Measurements from ENCODE around the gene ARSJ.
A peak's percentile ranks its signal among the peaks of the same experiment; 100 is the strongest.

ARSJ gene

GRCh38 chr4:113885291-113885690 lies 94.2 kb downstream of the ARSJ start:
- no peak for DNase-seq

- no peak for DNase-seq
Measured at GRCh38 chr4:113884655-113885054, 94.8 kb downstream of the ARSJ start.

GRCh38 chr4:113882668-113883067 lies 96.8 kb downstream of the ARSJ start:
- no peak for DNase-seq

DNA sequence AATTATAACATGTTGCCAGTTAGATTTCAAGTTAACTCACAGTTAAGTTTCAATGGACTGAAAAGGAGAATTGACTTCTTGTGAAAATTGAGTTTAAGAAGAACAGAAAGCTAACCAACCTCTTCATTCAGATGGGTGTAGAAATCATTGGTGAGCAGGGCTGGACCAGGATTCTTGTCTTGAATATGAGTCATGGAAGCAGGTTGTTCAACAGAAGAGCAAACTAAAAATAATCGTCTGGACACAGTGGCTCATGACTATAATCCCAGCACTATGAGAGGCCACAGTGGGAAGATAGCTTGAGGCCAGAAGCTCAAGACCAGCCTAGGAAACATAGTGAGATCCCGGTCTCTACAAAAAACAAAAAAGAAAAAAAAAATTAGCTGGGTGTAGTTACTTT lies 98.2 kb downstream of the ARSJ start:
- no peak for DNase-seq

- DNase-seq: no peak
Measured at GRCh38 chr4:113880240-113881028, 99.0 kb downstream of the ARSJ start.

DNA sequence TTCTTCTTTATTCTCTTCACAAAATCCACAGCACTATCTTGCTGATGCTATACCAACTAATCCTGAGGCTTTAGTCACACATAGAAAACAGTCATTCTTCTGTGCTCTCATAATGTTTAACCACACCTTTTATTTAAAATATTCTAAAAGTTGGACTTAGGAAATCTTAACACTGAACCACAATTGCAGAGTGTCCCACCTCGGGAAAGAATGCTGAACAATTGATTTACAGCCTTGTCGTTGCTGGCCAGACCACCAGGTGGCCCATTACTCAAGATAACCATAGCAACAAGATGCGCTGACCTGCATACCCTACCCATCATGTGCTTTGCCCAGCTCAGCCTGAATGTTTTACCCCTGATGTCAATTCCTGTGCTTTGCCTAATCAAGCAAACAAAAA lies 100.8 kb downstream of the ARSJ start:
- DNase-seq: no peak

GRCh38 chr4:113874480-113874879 lies 105.0 kb downstream of the ARSJ start:
- DNase-seq: no peak

- DNase-seq: no peak
Measured at GRCh38 chr4:113873508-113873907, 105.9 kb downstream of the ARSJ start.

GRCh38 chr4:113872426-113873260 lies 106.8 kb downstream of the ARSJ start:
- DNase-seq: no peak

GRCh38 chr4:113871080-113871479 lies 108.4 kb downstream of the ARSJ start:
- no peak for DNase-seq

- DNase-seq: peak; percentile 35
Measured at GRCh38 chr4:113869743-113870375, 109.6 kb downstream of the ARSJ start.

GRCh38 chr4:113866611-113867010 lies 112.8 kb downstream of the ARSJ start:
- no peak for DNase-seq

GRCh38 chr4:113858924-113859323 lies 120.5 kb downstream of the ARSJ start:
- no peak for DNase-seq

- no peak for DNase-seq
Measured at GRCh38 chr4:113851816-113852215, 127.6 kb downstream of the ARSJ start.

Data from activated CD4-positive, alpha-beta T cell treated with anti-CD3 and anti-CD28 coated beads, Interleukin-2, Interleukin-6, amounts not matched to agents 100 ng/mL and 50 ng/mL, durations not matched to agents 16 hours and 8 hours (primary cell).